DOHH2 (cell line): Measurements from ENCODE around the gene TNFRSF11A.
A peak's percentile ranks its signal among the peaks of the same experiment; 100 is the strongest.

Experiments
- H3F3A ChIP-seq: fragments of 200-600 bp; sonication (generic), shearing (Covaris generic); 2 replicates; pipeline ENCODE4 v1.6.0; 2016; ENCODE audit warnings: antibody characterized with exemption, mild to moderate bottlenecking; ENCODE audit not compliant: control insufficient read depth, insufficient read depth
- H3K27ac ChIP-seq: fragments of 200-600 bp; sonication (generic); 2 replicates; pipeline ENCODE4 v1.5.1; 2014; ENCODE audit warnings: low read depth, mild to moderate bottlenecking, low read length, moderate library complexity
- H3K27me3 ChIP-seq: fragments of 200-600 bp; sonication (generic); 2 replicates; pipeline ENCODE4 v1.6.1; 2014; ENCODE audit warnings: mild to moderate bottlenecking, low read length, mixed read lengths; ENCODE audit not compliant: control insufficient read depth
- H3K36me3 ChIP-seq: fragments of 200-600 bp; sonication (generic); 2 replicates; pipeline ENCODE4 v1.6.1; 2014; ENCODE audit warnings: mild to moderate bottlenecking, low read length, moderate library complexity, mixed read lengths; ENCODE audit not compliant: control insufficient read depth
- H3K4me1 ChIP-seq: fragments of 200-600 bp; sonication (generic); 2 replicates; pipeline ENCODE4 v1.6.1; 2014; ENCODE audit warnings: mild to moderate bottlenecking, low read length, mixed read lengths; ENCODE audit not compliant: control insufficient read depth
- H3K4me2 ChIP-seq: fragments of 200-600 bp; sonication (generic); 2 replicates; pipeline ENCODE4 v1.6.0; 2014; ENCODE audit warnings: mild to moderate bottlenecking, low read length, moderate library complexity
- H3K4me3 ChIP-seq: fragments of 200-600 bp; sonication (generic); 2 replicates; pipeline ENCODE4 v1.5.1; 2014; ENCODE audit warnings: mild to moderate bottlenecking, low read length, mixed read lengths
- H3K79me2 ChIP-seq: fragments of 200-600 bp; sonication (generic); 2 replicates; pipeline ENCODE4 v1.6.1; 2014; ENCODE audit warnings: mild to moderate bottlenecking, low read length, mixed read lengths; ENCODE audit not compliant: control insufficient read depth
- H3K9me2 ChIP-seq: fragments of 200-600 bp; sonication (generic); replicated peaks from 2 replicates; pipeline ENCODE4 v1.6.1; 2014; ENCODE audit warnings: mild to moderate bottlenecking, low read length, mixed read lengths; ENCODE audit not compliant: control insufficient read depth
- H3K9me3 ChIP-seq: fragments of 200-600 bp; sonication (generic); 2 replicates; pipeline ENCODE4 v1.6.1; 2014; ENCODE audit warnings: antibody characterized with exemption, low read length, mixed read lengths; ENCODE audit not compliant: control insufficient read depth, insufficient read depth
- H4K20me1 ChIP-seq: fragments of 200-600 bp; sonication (generic); 2 replicates; pipeline ENCODE4 v1.6.0; 2014; ENCODE audit warnings: low read depth, mild to moderate bottlenecking, antibody characterized with exemption, low read length, moderate library complexity; ENCODE audit not compliant: control insufficient read depth, insufficient read depth
- EZH2phosphoT487 ChIP-seq: fragments of 200-600 bp; sonication (generic); IDR thresholded peaks from 2 replicates; pipeline ENCODE4 v1.6.1; 2017; ENCODE audit warnings: borderline replicate concordance, mild to moderate bottlenecking, antibody characterized with exemption, low read length, moderate library complexity, mixed read lengths
- TF ChIP-seq, protein P1 (sequence below): fragments of 200-600 bp; sonication (generic); IDR thresholded peaks from one replicate; pipeline ENCODE4 v1.5.1; 2014; ENCODE audit warnings: antibody characterized with exemption, mild to moderate bottlenecking, low read depth, low read length; ENCODE audit not compliant: poor library complexity, severe bottlenecking

Gene TNFRSF11A

DNA sequence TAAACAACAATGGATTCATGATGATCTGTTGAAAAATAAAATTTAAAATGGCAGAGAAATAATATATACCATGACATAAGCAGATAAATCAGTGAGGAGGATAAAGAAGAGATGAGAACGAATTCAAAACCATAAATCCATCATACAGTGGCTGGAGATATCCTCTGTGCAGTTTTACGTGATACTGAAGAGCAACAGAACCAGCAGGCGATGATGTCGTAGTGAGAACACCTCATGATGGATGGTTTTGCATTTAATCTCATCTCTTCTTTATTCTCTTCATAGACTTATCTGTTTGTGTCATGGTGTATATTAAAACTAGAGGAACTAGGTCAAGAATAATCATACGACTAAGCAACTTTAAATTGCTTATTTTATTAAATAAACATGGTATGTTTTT, 56.3 kb downstream of the TNFRSF11A start:
- no peak for TF ChIP-seq EZH2phosphoT487
- TF ChIP-seq, protein P1, sequence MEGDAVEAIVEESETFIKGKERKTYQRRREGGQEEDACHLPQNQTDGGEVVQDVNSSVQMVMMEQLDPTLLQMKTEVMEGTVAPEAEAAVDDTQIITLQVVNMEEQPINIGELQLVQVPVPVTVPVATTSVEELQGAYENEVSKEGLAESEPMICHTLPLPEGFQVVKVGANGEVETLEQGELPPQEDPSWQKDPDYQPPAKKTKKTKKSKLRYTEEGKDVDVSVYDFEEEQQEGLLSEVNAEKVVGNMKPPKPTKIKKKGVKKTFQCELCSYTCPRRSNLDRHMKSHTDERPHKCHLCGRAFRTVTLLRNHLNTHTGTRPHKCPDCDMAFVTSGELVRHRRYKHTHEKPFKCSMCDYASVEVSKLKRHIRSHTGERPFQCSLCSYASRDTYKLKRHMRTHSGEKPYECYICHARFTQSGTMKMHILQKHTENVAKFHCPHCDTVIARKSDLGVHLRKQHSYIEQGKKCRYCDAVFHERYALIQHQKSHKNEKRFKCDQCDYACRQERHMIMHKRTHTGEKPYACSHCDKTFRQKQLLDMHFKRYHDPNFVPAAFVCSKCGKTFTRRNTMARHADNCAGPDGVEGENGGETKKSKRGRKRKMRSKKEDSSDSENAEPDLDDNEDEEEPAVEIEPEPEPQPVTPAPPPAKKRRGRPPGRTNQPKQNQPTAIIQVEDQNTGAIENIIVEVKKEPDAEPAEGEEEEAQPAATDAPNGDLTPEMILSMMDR, result no peak
- Histone ChIP-seq H3K4me3 (no peak overlapping the region), H3K27me3 (no peaks in the 10 kb centered on the region), H3K27ac (no peak overlapping the region), H4K20me1 (no peaks in the 10 kb centered on the region), H3K4me2 (no peak overlapping the region), H3K79me2 (no peaks in the 10 kb centered on the region), H3K4me1 (peaks cover 10% of the 10 kb centered on the region), H3K9me3 (no peaks in the 10 kb centered on the region), H3K36me3 (no peaks in the 10 kb centered on the region), H3F3A (no peaks in the 10 kb centered on the region), H3K9me2 (no peaks in the 10 kb centered on the region)

DNA sequence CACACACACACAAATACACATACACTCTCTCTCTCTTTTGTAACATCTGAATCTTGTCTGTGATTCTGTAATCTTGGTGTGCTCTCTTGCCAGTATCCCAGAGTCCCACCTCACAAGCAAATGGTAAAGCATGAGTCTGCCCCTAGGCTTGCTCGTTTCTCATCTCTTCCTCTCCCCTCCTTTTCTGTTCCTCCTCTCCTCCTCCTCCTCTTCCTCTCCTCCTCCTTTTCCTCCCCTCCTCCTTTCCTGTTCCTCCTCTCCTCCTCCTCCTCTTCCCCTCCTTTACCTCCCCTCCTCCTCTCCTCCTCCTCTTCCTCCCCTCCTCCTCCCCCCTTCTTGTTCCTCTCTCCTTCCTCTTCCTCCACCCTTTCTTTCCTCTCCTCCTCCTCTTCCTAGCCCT, 59.0 kb downstream of the TNFRSF11A start:
- H4K20me1 ChIP-seq, result no peaks in the 10 kb centered on the region
- peak overlapping the region; percentile 12; the same call in 1 of the 2 replicates for H3K4me3 ChIP-seq
- no peaks in the 10 kb centered on the region for H3K9me2 ChIP-seq
- no peaks in the 10 kb centered on the region for H3K27me3 ChIP-seq
- peaks cover 10% of the 10 kb centered on the region for H3K4me1 ChIP-seq
- H3F3A ChIP-seq, result no peaks in the 10 kb centered on the region
- H3K79me2 ChIP-seq, result no peaks in the 10 kb centered on the region
- no peak overlapping the region for H3K27ac ChIP-seq
- H3K36me3 ChIP-seq, result no peaks in the 10 kb centered on the region
- TF ChIP-seq EZH2phosphoT487, result no peak
- TF ChIP-seq, protein P1, result no peak
- H3K4me2 ChIP-seq, result no peak overlapping the region
- no peaks in the 10 kb centered on the region for H3K9me3 ChIP-seq

DNA sequence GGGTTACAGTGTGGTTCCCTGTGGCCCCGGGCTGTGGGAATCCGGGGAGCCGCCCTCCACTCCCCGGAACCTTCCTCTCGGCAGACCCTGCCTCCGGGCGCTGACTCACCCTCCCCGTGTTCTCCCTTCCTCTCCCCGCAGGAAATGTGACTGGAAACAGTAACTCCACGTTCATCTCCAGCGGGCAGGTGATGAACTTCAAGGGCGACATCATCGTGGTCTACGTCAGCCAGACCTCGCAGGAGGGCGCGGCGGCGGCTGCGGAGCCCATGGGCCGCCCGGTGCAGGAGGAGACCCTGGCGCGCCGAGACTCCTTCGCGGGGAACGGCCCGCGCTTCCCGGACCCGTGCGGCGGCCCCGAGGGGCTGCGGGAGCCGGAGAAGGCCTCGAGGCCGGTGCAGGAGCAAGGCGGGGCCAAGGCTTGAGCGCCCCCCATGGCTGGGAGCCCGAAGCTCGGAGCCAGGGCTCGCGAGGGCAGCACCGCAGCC, 59.5 kb downstream of the TNFRSF11A start:
- Histone ChIP-seq H3K27ac (no peak overlapping the region), H3K9me2 (no peaks in the 10 kb centered on the region), H3K27me3 (no peaks in the 10 kb centered on the region), H3F3A (no peaks in the 10 kb centered on the region), H4K20me1 (no peaks in the 10 kb centered on the region), H3K36me3 (no peaks in the 10 kb centered on the region), H3K79me2 (no peaks in the 10 kb centered on the region), H3K4me1 (peaks cover 10% of the 10 kb centered on the region), H3K4me3 (no peak overlapping the region), H3K4me2 (no peak overlapping the region), H3K9me3 (no peaks in the 10 kb centered on the region)
- TF ChIP-seq, protein P1, result no peak
- no peak for TF ChIP-seq EZH2phosphoT487
